Kasumi-1 (cell line): ENCODE results near the gene P3H1.

Source experiments
- DNase-seq, 2 experiments: peaks; one replicate each; lab custom pipeline; 2025; lab: John Stamatoyannopoulos, UW

Gene P3H1

DNA sequence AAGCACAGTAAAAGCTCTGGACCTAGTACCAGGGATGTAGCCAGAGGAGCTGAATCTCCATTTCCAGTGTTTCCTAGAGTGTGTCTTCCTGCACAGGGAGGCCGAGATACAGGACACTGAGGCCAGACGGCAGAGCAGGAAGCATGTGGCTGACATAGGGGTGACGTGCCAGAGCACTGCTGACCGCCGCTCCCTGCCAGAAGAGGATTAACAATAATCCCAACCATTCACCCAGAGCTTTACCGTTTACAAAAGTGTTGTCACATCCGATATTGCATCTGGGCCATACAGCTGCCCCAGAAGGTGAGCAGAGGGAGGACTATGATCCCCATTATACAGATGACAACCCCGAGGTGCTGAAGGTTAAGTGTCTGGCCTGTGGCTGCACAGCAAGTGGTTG, 21.0 kb downstream of the P3H1 start:
- no peak for DNase-seq

- no peak for DNase-seq
Measured at GRCh38 chr1:42744148-42744413, 22.7 kb downstream of the P3H1 start.

- no peak for DNase-seq
Measured at GRCh38 chr1:42743317-42744147, 23.3 kb downstream of the P3H1 start.

DNA sequence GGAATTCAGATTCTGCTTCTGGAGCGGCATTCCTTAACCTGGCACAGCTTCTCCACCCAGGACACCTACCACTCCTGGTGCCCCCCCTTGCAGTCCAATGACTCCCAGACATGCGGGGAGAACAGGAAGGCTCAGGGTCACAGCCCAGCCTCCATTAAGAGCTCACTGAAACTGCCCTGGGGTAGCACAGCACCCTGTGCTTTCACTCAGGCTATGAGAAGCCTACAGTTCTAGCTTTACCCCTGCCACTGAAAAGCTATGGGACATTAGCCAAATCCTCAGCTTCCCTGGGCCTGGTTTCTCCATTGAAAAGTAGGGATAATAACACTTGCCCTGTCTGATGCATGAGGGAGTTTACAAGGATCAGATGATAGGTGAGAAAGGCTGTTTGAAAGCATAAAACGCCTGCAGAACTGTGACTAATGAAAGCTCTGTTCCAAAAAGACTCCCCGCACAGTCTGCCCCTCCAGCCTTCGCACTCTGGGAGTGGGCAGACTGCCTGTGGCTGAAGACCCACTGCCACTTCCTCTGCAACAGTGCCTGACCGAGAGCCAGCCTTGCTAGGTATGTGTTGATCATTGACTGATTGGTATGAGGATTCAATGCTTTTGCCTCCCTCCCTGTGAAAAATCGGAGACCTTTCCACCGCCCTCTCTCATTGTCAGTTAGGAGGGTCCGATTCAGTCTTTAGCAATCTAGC, 24.1 kb downstream of the P3H1 start:
- no peak for DNase-seq

DNA sequence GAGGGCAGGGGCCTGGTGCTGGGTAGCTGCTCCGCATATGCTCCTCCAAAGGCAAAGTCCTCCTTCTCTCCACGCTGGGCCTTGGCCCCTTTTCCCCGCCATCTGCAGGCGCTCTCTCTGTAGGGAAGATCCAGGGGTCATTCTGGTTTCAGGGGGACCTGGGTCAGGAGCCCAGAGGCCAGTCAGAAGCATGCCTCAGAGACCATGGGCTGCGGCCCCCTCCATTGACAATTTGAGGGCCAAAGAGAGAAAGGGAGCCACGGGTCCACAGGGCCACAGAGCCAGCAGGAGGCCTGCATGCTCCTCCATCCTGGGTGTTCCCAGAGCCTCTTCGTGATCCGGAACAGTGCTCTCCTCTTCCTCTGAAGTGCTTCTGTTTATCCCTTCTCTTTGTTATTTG, 24.7 kb downstream of the P3H1 start:
- no peak for DNase-seq

DNA sequence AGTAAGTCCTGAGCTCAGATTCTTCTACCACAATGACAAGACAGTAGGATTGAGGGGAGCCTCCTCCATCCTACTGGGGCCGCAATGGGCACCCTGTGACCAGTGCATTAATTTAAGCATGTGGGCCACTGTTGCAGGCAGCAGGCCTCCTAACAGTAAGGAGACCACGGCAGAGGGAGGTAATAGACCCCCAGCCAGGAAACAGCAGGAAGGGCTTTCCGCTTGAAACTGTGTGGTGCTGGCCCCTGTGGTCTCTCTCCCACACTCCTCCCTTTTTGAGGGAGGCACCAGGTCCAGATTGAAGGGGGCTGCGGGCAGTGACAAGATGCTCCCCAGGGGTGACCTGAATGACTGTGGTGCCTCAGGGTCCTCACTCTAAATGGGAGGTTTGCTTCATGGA, 25.1 kb downstream of the P3H1 start:
- DNase-seq = no peak

DNA sequence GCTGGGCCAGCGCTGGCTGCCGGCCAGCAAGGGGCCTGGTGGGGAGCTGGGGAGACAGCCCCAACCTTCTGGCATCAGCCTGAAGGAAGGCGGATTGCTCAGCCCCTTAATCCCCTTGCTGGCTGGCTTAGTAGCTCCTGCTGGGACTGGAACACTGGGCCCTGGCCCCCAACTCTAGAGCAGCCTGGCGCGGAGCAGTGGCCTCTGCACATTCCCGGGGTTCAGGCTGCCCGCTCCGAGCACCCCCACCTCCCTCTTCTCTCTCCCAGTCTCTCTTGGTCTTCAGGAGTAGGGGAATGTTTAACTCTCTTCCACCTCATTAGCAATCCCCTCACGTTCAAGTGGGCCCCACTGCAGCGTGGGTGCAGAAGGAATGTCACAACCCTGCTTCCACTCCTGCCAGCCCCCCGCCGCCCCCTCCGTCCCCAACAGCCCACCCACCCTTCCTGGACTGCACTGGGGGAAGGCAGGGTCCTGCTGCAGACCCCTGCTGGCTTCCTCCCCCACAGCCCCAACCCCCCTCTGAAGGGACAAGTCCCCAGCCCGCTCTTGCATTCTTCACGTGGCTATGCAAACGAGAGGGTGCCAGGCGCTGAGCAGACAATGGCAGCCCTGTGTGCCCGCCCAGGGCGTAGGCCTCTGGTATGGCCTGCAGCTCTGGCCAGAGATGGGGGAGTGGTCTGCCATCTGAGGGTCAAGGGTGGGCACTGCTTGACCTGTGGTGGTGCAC, 25.8 kb downstream of the P3H1 start:
- DNase-seq = no peak

DNA sequence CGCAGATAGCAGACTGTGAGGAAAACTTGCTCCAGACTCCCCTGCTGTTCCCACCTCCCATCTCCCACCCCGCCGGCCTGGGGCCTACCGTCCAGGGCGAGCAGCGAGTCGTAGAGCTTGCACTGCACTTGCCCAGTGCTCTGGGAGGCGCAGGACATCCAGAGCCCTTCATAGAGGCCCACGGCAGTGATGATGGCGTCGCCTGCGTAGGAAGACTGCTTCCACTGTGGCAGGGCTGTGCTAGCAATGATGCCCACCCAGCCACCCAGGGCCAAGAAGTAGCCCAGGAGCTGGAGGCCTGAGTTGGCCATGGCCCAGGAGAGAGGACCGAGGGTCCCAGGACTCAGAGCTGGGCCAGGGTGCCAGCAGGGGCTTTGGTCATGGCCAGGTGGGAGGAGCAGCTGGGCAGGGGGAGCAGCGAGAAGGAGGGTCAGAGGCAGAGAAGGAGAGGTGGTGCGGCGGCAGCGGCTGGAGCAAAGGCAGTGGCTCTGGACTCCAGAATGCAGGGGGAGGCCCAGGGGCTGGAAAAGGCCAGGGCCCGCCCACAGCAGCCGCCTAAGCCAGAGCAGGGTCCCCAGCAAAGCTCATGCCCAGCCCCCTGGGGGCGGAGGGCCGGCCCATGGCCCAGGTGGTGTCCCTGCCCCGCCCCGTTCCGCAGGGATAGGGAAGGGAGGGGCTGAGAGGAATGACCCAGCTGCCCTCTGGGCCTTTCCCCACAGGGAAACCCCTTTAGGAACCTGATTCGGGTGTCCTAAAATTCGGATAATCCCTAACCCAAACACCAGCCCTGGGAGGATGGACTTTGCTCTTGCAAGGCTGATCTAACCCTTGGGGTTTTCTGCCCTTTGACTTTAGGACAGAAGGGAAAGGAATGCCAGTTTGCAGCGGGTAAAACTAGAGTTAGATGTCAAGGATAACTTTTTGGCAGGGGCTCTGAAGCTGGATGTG, 26.8 kb downstream of the P3H1 start, which contains the start of gene CLDN19:
CLDN19 (minus strand) TSS at position 484 of the 948 bp plus-strand sequence; CDS start at position 311, 173 bp downstream.
- DNase-seq = no peak

GRCh38 chr1:42738678-42739226, 28.1 kb downstream of the P3H1 start:
- peak; percentile 14 to 30 for DNase-seq

DNA sequence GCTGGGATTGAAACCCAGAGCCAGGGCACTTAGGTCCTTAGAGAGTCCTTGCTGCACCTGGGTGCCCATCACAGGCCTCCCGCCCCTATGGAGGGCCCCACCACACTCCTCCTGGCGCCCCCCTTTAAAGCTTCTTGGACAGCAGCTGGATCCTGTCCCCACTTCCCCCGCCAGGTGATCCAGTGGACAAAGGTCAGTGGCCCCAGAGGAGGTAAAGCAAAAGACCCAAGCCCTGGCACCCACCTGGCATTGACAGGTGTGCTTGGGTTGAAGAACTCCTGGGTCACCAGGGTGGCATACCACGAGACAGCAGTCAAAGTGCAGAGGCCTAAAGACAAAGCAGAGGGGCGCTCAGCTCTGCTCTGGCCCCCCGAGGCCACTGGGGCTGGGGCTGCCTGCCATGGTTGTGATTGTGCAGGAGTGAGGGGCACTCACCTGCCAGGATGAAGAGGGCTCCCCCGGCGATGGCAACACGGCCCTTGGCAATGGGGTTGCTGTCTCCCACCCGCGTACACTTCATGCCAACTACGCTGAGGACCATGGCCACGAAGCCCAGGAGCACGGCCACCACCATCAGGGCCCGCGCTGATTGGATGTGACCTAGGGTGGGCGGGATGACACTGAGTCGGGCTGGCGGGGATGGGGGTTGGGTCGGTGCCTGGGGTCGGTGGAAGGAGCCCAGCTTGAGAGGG, 28.7 kb downstream of the P3H1 start:
- DNase-seq = no peak

GRCh38 chr1:42737257-42737656, 29.6 kb downstream of the P3H1 start:
- peak; percentile 98 for DNase-seq

- no peak for DNase-seq
Measured at GRCh38 chr1:42736571-42737200, 30.1 kb downstream of the P3H1 start.

- peak; percentile 25 to 48 for DNase-seq
Measured at GRCh38 chr1:42736152-42736551, 30.7 kb downstream of the P3H1 start.

- no peak for DNase-seq
Measured at GRCh38 chr1:42735477-42736105, 31.2 kb downstream of the P3H1 start.

DNA sequence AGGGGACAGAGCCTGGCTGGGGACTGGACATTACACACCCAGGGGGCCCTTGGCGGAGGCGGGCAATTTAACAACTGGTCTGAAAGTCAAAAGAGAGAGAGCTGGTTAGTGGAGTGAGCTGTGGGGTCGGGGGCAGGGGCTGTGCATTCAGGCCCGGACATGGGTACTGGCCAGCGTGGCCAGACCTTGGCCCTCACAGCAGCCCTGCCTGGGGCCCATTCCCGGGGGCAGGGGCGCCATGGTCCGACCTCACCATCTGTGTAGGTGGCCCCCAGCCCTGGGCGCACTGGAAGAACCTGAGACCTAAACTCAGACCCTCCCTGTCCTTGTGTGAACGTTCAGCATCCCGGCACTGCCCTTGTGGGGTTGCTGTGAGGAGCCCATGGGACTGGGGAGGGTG, 31.8 kb downstream of the P3H1 start:
- DNase-seq = no peak

DNA sequence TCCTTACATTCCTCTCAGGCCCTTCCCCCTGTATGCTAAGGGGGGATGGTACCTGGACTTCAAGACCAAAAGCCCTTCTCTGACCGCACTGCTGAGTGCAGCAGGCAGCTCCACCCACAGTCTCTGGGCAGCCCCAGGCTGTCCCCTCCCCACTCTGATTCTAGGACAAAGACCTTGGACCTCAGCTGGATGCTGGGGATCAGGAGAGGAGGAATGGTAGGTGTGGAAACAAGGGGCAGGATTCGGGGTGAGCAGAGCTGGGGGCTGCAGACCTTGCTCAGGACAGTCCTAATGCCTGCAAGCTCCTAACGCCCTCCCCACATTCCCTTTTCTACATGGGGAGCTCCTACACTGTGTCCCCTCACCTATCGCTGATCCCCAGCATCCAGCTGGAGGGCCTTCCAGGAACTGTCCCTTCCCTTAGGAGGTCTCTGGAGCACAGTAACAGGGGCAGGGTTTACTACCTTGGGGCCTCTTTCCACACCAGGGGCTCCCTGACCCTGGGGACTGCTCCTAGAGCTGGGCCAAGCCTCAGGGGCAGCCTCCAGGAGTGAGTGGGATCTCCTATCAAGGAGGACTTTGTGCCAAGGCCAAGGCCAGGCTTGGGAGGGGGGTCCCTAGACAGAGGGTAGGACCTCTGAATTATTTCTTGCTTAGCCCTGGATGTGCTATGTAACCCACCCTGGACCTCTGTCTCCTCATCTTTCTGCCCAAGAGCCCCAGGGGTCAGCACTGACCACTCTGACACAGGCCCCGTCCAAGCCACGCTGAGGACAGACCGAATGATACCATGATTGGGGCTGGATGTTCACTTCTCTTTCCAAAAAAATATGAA, 32.4 kb downstream of the P3H1 start:
- DNase-seq = no peak

DNA sequence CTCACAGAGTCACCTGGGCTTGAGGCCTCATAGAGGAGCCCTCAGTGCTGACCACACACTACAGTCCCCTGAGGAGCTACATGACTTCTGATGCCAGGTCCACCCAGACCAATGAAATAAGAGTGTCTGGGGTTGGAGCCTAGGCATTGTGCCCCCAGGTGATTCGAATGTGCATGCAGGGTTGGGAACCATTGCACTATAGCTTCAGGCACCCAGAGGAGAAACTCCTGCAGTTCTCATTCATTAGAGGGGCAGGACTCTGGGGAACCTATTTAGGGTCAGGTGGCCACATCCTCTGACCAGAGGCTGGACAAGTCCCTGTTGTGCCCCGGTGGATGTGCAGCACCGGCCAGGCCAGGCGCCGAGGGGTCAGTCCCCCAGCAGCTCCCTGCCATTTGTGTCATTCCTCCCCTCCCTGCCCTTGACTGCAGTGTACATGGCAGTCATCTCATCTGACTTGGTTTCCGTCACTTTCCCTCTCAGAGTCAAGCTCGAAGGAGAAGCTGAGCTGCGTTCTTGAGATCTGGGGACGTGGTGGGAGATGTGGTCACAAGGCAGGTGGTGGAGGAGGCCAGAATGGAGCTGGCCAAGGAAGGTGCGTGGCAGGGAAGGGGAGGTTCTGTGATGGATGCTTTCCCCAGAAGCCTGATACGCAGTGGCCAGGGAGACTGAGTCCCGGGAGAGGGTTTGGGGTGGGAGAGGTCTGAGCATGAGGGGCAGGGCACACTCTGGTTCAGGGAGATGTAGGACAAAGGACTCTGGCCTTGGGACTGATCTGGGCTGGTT, 33.2 kb downstream of the P3H1 start:
- no peak for DNase-seq

- no peak for DNase-seq
Measured at GRCh38 chr1:42732126-42732680, 34.6 kb downstream of the P3H1 start.
